ENCODE measurements around the gene PHC2.

The PHC2 gene

GRCh38 chr1:33343539-33343938 is 87.4 kb downstream of the PHC2 start:
- no peaks in the 10 kb centered on the region for H3K36me3 ChIP-seq (ENCODE audit: insufficient read depth)
- no peak overlapping the region for H3K4me3 ChIP-seq (IDR thresholded peaks at IDR 0.05; ENCODE audit: insufficient read depth, low read depth, low read length)
- H4K20me1 ChIP-seq (ENCODE audit: insufficient read depth), result no peaks in the 10 kb centered on the region
- no peak overlapping the region for H3K9ac ChIP-seq
- peaks cover 13% of the 10 kb centered on the region; the same call in 1 of the 2 replicates for H3K79me2 ChIP-seq (ENCODE audit: insufficient read depth, low read depth)
- no peak overlapping the region for H2AFZ ChIP-seq (ENCODE audit: low read depth)
- H3K4me1 ChIP-seq (ENCODE audit: low read depth, poor library complexity, severe bottlenecking), result peaks cover 78% of the 10 kb centered on the region
- no peak overlapping the region for H3K4me2 ChIP-seq
- no peak overlapping the region for H3K27ac ChIP-seq
- H3K27me3 ChIP-seq (ENCODE audit: insufficient read depth, low read depth), result no peaks in the 10 kb centered on the region
- no peak for TF ChIP-seq CTCF (conservative IDR thresholded peaks at IDR 0.05; ENCODE audit: low read depth, low read length)

GRCh38 chr1:33342041-33342723 is 88.7 kb downstream of the PHC2 start:
- Histone ChIP-seq H3K27ac (peak overlapping the region; percentile 52), H3K79me2 (ENCODE audit: insufficient read depth, low read depth) (peaks cover 6% of the 10 kb centered on the region; the same call in 1 of the 2 replicates), H3K9ac (peak overlapping the region; percentile 23; the same call in 1 of the 2 replicates), H3K4me2 (peak overlapping the region; percentile 60), H2AFZ (ENCODE audit: low read depth) (no peak overlapping the region), H3K27me3 (ENCODE audit: insufficient read depth, low read depth) (no peaks in the 10 kb centered on the region), H3K4me1 (ENCODE audit: low read depth, poor library complexity, severe bottlenecking) (peaks cover 64% of the 10 kb centered on the region), H3K4me3 (IDR thresholded peaks at IDR 0.05; ENCODE audit: insufficient read depth, low read depth, low read length) (no peak overlapping the region), H4K20me1 (ENCODE audit: insufficient read depth) (no peaks in the 10 kb centered on the region), H3K36me3 (ENCODE audit: insufficient read depth) (no peaks in the 10 kb centered on the region)
- TF ChIP-seq CTCF (conservative IDR thresholded peaks at IDR 0.05; ENCODE audit: low read depth, low read length), result no peak

GRCh38 chr1:33341190-33341589 is 89.7 kb downstream of the PHC2 start:
- peaks cover 6% of the 10 kb centered on the region; the same call in 1 of the 2 replicates for H3K79me2 ChIP-seq (ENCODE audit: insufficient read depth, low read depth)
- no peak overlapping the region for H3K9ac ChIP-seq
- H4K20me1 ChIP-seq (ENCODE audit: insufficient read depth), result no peaks in the 10 kb centered on the region
- no peak overlapping the region for H3K4me2 ChIP-seq
- no peak overlapping the region for H2AFZ ChIP-seq (ENCODE audit: low read depth)
- H3K36me3 ChIP-seq (ENCODE audit: insufficient read depth), result no peaks in the 10 kb centered on the region
- peaks cover 54% of the 10 kb centered on the region for H3K4me1 ChIP-seq (ENCODE audit: low read depth, poor library complexity, severe bottlenecking)
- no peak for TF ChIP-seq CTCF (conservative IDR thresholded peaks at IDR 0.05; ENCODE audit: low read depth, low read length)
- no peaks in the 10 kb centered on the region for H3K27me3 ChIP-seq (ENCODE audit: insufficient read depth, low read depth)
- no peak overlapping the region for H3K27ac ChIP-seq
- H3K4me3 ChIP-seq (IDR thresholded peaks at IDR 0.05; ENCODE audit: insufficient read depth, low read depth, low read length), result no peak overlapping the region

GRCh38 chr1:33339413-33339812 is 91.5 kb downstream of the PHC2 start:
- Histone ChIP-seq H3K9ac (no peak overlapping the region), H3K79me2 (ENCODE audit: insufficient read depth, low read depth) (no peaks in the 10 kb centered on the region), H3K4me2 (no peak overlapping the region), H3K4me1 (ENCODE audit: low read depth, poor library complexity, severe bottlenecking) (peaks cover 37% of the 10 kb centered on the region), H3K27ac (no peak overlapping the region), H2AFZ (ENCODE audit: low read depth) (no peak overlapping the region), H4K20me1 (ENCODE audit: insufficient read depth) (no peaks in the 10 kb centered on the region), H3K4me3 (IDR thresholded peaks at IDR 0.05; ENCODE audit: insufficient read depth, low read depth, low read length) (no peak overlapping the region), H3K36me3 (ENCODE audit: insufficient read depth) (no peaks in the 10 kb centered on the region), H3K27me3 (ENCODE audit: insufficient read depth, low read depth) (no peaks in the 10 kb centered on the region)
- TF ChIP-seq CTCF (conservative IDR thresholded peaks at IDR 0.05; ENCODE audit: low read depth, low read length), result no peak

Data from KMS-11 (cell line).